HEK293 (cell line): ENCODE results near the gene ANP32B.
"Not testable (repeated sequence)": the region's sequence is repeated elsewhere in the genome, so short reads cannot be mapped to it uniquely, and the experiment has no call there.

ENCODE experiments used
- CTCF ChIA-PET: fragments of 350-600 bp; formaldehyde crosslinking; extraction: SDS; loops from one replicate; lab custom pipeline; 2021; ENCODE audit warnings: antibody characterized with exemption; lab: Yijun Ruan, JAX
- POLR2A ChIA-PET: fragments of 300-600 bp; formaldehyde crosslinking; extraction: SDS; loops from one replicate; lab custom pipeline; 2020; ENCODE audit warnings: antibody characterized with exemption, inconsistent platforms; lab: Yijun Ruan, JAX
- H3K27ac ChIP-seq: fragments of 200-500 bp; sonication (Bioruptor generic); 2 replicates; pipeline ENCODE4 v1.5.1; 2014; ENCODE audit warnings: low read depth, low read length, control low read depth, inconsistent platforms; ENCODE audit errors: extremely low read depth
- H3K36me3 ChIP-seq, 2 experiments: fragments of 200-500 bp in 1 of 2; sonication (Bioruptor generic) in 1 of 2; 1 replicate in 1 of 2; 2 replicates in 1 of 2; pipeline ENCODE4 v1.5.1; 2014 to 2017; ENCODE audit warnings: inconsistent platforms in 2 of 2, low read length in 2 of 2; ENCODE audit not compliant: control insufficient read depth in 2 of 2, insufficient read depth in 1 of 2
- H3K4me1 ChIP-seq: fragments of 200-500 bp; sonication (Bioruptor generic); 2 replicates; pipeline ENCODE4 v1.5.1; 2014; ENCODE audit warnings: mild to moderate bottlenecking, low read length, inconsistent platforms; ENCODE audit not compliant: control insufficient read depth, insufficient read depth
- H3K4me3 ChIP-seq: 2 replicates; pipeline ENCODE4 v1.5.1; 2011; ENCODE audit warnings: low read depth, mild to moderate bottlenecking, control low read depth, low read length, moderate library complexity
- H3K9me3 ChIP-seq: fragments of 200-500 bp; sonication (Bioruptor generic); 2 replicates; pipeline ENCODE4 v1.5.1; 2014; ENCODE audit warnings: low read depth, low read length, inconsistent platforms; ENCODE audit not compliant: control insufficient read depth, insufficient read depth
- ATF2 ChIP-seq: fragments of 450-650 bp; formaldehyde crosslinking; IDR thresholded peaks from 2 replicates; pipeline ENCODE4 v1.5.1; 2016; ENCODE audit warnings: missing biosample characterization, missing genetic modification characterization, low read depth
- BCL11A ChIP-seq: fragments of 450-650 bp; formaldehyde crosslinking; IDR thresholded peaks from 2 replicates; pipeline ENCODE4 v1.5.1; 2016; ENCODE audit warnings: low read depth, missing biosample characterization, missing genetic modification characterization
- GLI2 ChIP-seq: fragments of 450-650 bp; formaldehyde crosslinking; IDR thresholded peaks from 2 replicates; pipeline ENCODE4; 2017; ENCODE audit warnings: missing biosample characterization, missing genetic modification characterization, low read depth, borderline replicate concordance
- GLIS1 ChIP-seq: fragments of 450-650 bp; formaldehyde crosslinking; IDR thresholded peaks from 2 replicates; pipeline ENCODE4 v1.5.1; 2016; ENCODE audit warnings: missing biosample characterization, missing genetic modification characterization
- HOXC10 ChIP-seq: sonication (generic); formaldehyde crosslinking; IDR thresholded peaks from 2 replicates; pipeline ENCODE4 v1.8.1; 2023; ENCODE audit warnings: mild to moderate bottlenecking, missing genetic modification reagents
- INSM2 ChIP-seq: fragments of 450-650 bp; formaldehyde crosslinking; IDR thresholded peaks from 2 replicates; pipeline ENCODE4 v1.5.1; 2016; ENCODE audit warnings: missing biosample characterization, missing genetic modification characterization
- KLF17 ChIP-seq: fragments of 450-650 bp; formaldehyde crosslinking; IDR thresholded peaks from 2 replicates; pipeline ENCODE4 v1.5.1; 2016; ENCODE audit warnings: missing biosample characterization, missing genetic modification characterization
- PATZ1 ChIP-seq: fragments of 450-650 bp; formaldehyde crosslinking; IDR thresholded peaks from 2 replicates; pipeline ENCODE4 v1.5.1; 2016; ENCODE audit warnings: missing biosample characterization, missing genetic modification characterization
- PRDM6 ChIP-seq: fragments of 450-650 bp; formaldehyde crosslinking; IDR thresholded peaks from 2 replicates; pipeline ENCODE4 v1.5.1; 2017; ENCODE audit warnings: missing biosample characterization, missing genetic modification characterization
- TRIM28 ChIP-seq: IDR thresholded peaks from 2 replicates; pipeline ENCODE4 v1.6.1; 2011; ENCODE audit warnings: low read length, control low read depth, borderline replicate concordance
- YY1 ChIP-seq: fragments of 450-650 bp; formaldehyde crosslinking; IDR thresholded peaks from 2 replicates; pipeline ENCODE4 v1.5.1; 2018; ENCODE audit warnings: missing biosample characterization, missing genetic modification characterization
- ZBTB10 ChIP-seq: fragments of 450-650 bp; formaldehyde crosslinking; IDR thresholded peaks from 2 replicates; pipeline ENCODE4 v1.5.1; 2016; ENCODE audit warnings: missing biosample characterization, missing genetic modification characterization
- ZNF121 ChIP-seq: fragments of 450-650 bp; formaldehyde crosslinking; IDR thresholded peaks from 2 replicates; pipeline ENCODE4 v1.5.1; 2016; ENCODE audit warnings: missing biosample characterization, missing genetic modification characterization
- ZNF146 ChIP-seq: fragments of 450-650 bp; formaldehyde crosslinking; IDR thresholded peaks from 2 replicates; pipeline ENCODE4 v1.5.1; 2016; ENCODE audit warnings: missing biosample characterization, missing genetic modification characterization
- ZNF19 ChIP-seq: fragments of 450-650 bp; formaldehyde crosslinking; IDR thresholded peaks from 2 replicates; pipeline ENCODE4; 2016; ENCODE audit warnings: missing biosample characterization, missing genetic modification characterization, low read depth
- ZNF239 ChIP-seq: fragments of 450-650 bp; formaldehyde crosslinking; IDR thresholded peaks from 2 replicates; pipeline ENCODE4 v1.5.1; 2016; ENCODE audit warnings: missing biosample characterization, missing genetic modification characterization
- ZNF341 ChIP-seq: fragments of 450-650 bp; formaldehyde crosslinking; IDR thresholded peaks from 2 replicates; pipeline ENCODE4; 2016; ENCODE audit warnings: low read depth, missing biosample characterization, missing genetic modification characterization
- ZNF521 ChIP-seq: fragments of 450-650 bp; formaldehyde crosslinking; IDR thresholded peaks from 2 replicates; pipeline ENCODE4 v1.5.1; 2017; ENCODE audit warnings: missing biosample characterization, mild to moderate bottlenecking, missing genetic modification characterization
- ZNF571 ChIP-seq: fragments of 450-650 bp; formaldehyde crosslinking; IDR thresholded peaks from 2 replicates; pipeline ENCODE4 v1.5.0; 2017; ENCODE audit warnings: missing biosample characterization, missing genetic modification characterization
- ZNF626 ChIP-seq: fragments of 450-650 bp; sonication (Bioruptor Pico); formaldehyde crosslinking; IDR thresholded peaks from 2 replicates; pipeline ENCODE4 v1.5.1; 2018; ENCODE audit warnings: missing biosample characterization, missing genetic modification characterization, inconsistent platforms
- ZNF701 ChIP-seq: fragments of 450-650 bp; formaldehyde crosslinking; IDR thresholded peaks from 2 replicates; pipeline ENCODE4 v1.5.1; 2016; ENCODE audit warnings: missing biosample characterization, missing genetic modification characterization
- ZNF830 ChIP-seq: fragments of 450-650 bp; IDR thresholded peaks from 2 replicates; pipeline ENCODE4 v1.5.0; 2018; ENCODE audit warnings: missing biosample characterization, missing genetic modification characterization, low read depth, mild to moderate bottlenecking, moderate library complexity
- ZNF843 ChIP-seq: fragments of 450-650 bp; formaldehyde crosslinking; IDR thresholded peaks from 2 replicates; pipeline ENCODE4 v1.5.1; 2016; ENCODE audit warnings: missing biosample characterization, missing genetic modification characterization

The ANP32B gene

GRCh38 chr9:97993000-97993399 lies 9.9 kb downstream of the ANP32B start:
- no peak overlapping the region for H3K4me3 ChIP-seq
- H3K36me3 ChIP-seq: peaks cover 11 to 39% of the 10 kb centered on the region in 2 experiments
- TF ChIP-seq ZNF701 (no peak), PATZ1 (tag by site-specific recombination) (no peak), KLF17 (tag by site-specific recombination) (no peak), PRDM6 (tag by site-specific recombination) (no peak), TRIM28 (no peak), BCL11A (tag by site-specific recombination) (no peak), ZNF626 (no peak), GLI2 (no peak), ZNF146 (tag by site-specific recombination) (no peak), ZNF571 (tag by site-specific recombination) (no peak), ZBTB10 (tag by site-specific recombination) (no peak), ATF2 (tag by site-specific recombination) (no peak), HOXC10 (CRISPR knock-in tag) (no peak), ZNF521 (no peak), ZNF239 (no peak), ZNF19 (tag by site-specific recombination) (no peak), YY1 (tag by site-specific recombination) (no peak)
- ChIA-PET POLR2A (no interaction called here), CTCF (interaction anchor here (0.6 to 2.7 kb wide), 3 partner anchors 10 to 524 kb away, joined by 3 to 10 read pairs (median 4); partner anchors contain the start of gene ANP32B)
- no peak overlapping the region for H3K27ac ChIP-seq
- H3K9me3 ChIP-seq: no peaks in the 10 kb centered on the region
- 0 out of 2 replicates have a peak, but pooled peaks cover 3% of the 10 kb centered on the region for H3K4me1 ChIP-seq

GRCh38 chr9:97994703-97995102 lies 11.6 kb downstream of the ANP32B start:
- no peak overlapping the region for H3K4me3 ChIP-seq
- no peak overlapping the region for H3K27ac ChIP-seq
- ChIA-PET CTCF (interaction anchor here (1.2 to 2.7 kb wide), 2 partner anchors 40 to 71 kb away, joined by 3 to 10 read pairs; no protein-coding TSS in a partner anchor), POLR2A (interaction anchor here (0.5 kb wide), 1 partner anchor 147 kb away, joined by 7 read pairs; no protein-coding TSS in a partner anchor)
- H3K9me3 ChIP-seq: no peaks in the 10 kb centered on the region
- H3K4me1 ChIP-seq: 0 out of 2 replicates have a peak, but pooled peaks cover under 1% of the 10 kb centered on the region
- TF ChIP-seq ZNF843 (tag by site-specific recombination) (no peak), ZNF830 (tag by site-specific recombination) (no peak), GLIS1 (tag by site-specific recombination) (no peak), INSM2 (tag by site-specific recombination) (no peak), ZNF341 (tag by site-specific recombination) (no peak), ZNF121 (tag by site-specific recombination) (no peak)
- peaks cover 11 to 53% of the 10 kb centered on the region in 2 experiments for H3K36me3 ChIP-seq

- H3K27ac ChIP-seq, H3K4me3 ChIP-seq, POLR2A ChIA-PET, H3K9me3 ChIP-seq, H3K4me1 ChIP-seq: not testable (repeated sequence)
- CTCF ChIA-PET: interaction anchor here (1.2 kb wide), 1 partner anchor 382 kb away, joined by 3 read pairs; no protein-coding TSS in a partner anchor
- peaks cover 11 to 70% of the 10 kb centered on the region in 2 experiments for H3K36me3 ChIP-seq
Observed at GRCh38 chr9:97996676-97997075, 13.5 kb downstream of the ANP32B start.
